HEK293 (cell line): ENCODE results near the gene CNKSR3.

Source experiments
- CTCF ChIA-PET: fragments of 350-600 bp; formaldehyde crosslinking; extraction: SDS; loops from one replicate; lab custom pipeline; 2021; ENCODE audit warnings: antibody characterized with exemption; lab: Yijun Ruan, JAX
- POLR2A ChIA-PET: fragments of 300-600 bp; formaldehyde crosslinking; extraction: SDS; loops from one replicate; lab custom pipeline; 2020; ENCODE audit warnings: antibody characterized with exemption, inconsistent platforms; lab: Yijun Ruan, JAX
- H3K27ac ChIP-seq: fragments of 200-500 bp; sonication (Bioruptor generic); 2 replicates; pipeline ENCODE4 v1.5.1; 2014; ENCODE audit warnings: low read depth, low read length, control low read depth, inconsistent platforms; ENCODE audit errors: extremely low read depth
- H3K36me3 ChIP-seq, 2 experiments: fragments of 200-500 bp in 1 of 2; sonication (Bioruptor generic) in 1 of 2; 1 replicate in 1 of 2; 2 replicates in 1 of 2; pipeline ENCODE4 v1.5.1; 2014 to 2017; ENCODE audit warnings: inconsistent platforms in 2 of 2, low read length in 2 of 2; ENCODE audit not compliant: control insufficient read depth in 2 of 2, insufficient read depth in 1 of 2
- H3K4me1 ChIP-seq: fragments of 200-500 bp; sonication (Bioruptor generic); 2 replicates; pipeline ENCODE4 v1.5.1; 2014; ENCODE audit warnings: mild to moderate bottlenecking, low read length, inconsistent platforms; ENCODE audit not compliant: control insufficient read depth, insufficient read depth
- H3K4me3 ChIP-seq: 2 replicates; pipeline ENCODE4 v1.5.1; 2011; ENCODE audit warnings: low read depth, mild to moderate bottlenecking, control low read depth, low read length, moderate library complexity
- H3K9me3 ChIP-seq: fragments of 200-500 bp; sonication (Bioruptor generic); 2 replicates; pipeline ENCODE4 v1.5.1; 2014; ENCODE audit warnings: low read depth, low read length, inconsistent platforms; ENCODE audit not compliant: control insufficient read depth, insufficient read depth
- GLIS1 ChIP-seq: fragments of 450-650 bp; formaldehyde crosslinking; IDR thresholded peaks from 2 replicates; pipeline ENCODE4 v1.5.1; 2016; ENCODE audit warnings: missing biosample characterization, missing genetic modification characterization
- KLF9 ChIP-seq: fragments of 450-650 bp; formaldehyde crosslinking; IDR thresholded peaks from 2 replicates; pipeline ENCODE4 v1.5.1; 2016; ENCODE audit warnings: missing biosample characterization, missing genetic modification characterization, low read depth
- MZF1 ChIP-seq: fragments of 450-650 bp; formaldehyde crosslinking; IDR thresholded peaks from 2 replicates; pipeline ENCODE4 v1.5.1; 2017; ENCODE audit warnings: missing biosample characterization, missing genetic modification characterization, borderline replicate concordance
- SCRT1 ChIP-seq: fragments of 450-650 bp; formaldehyde crosslinking; IDR thresholded peaks from 2 replicates; pipeline ENCODE4 v1.5.1; 2016; ENCODE audit warnings: missing biosample characterization, missing genetic modification characterization, borderline replicate concordance
- ZNF394 ChIP-seq: fragments of 450-650 bp; formaldehyde crosslinking; IDR thresholded peaks from 2 replicates; pipeline ENCODE4 v1.5.1; 2016; ENCODE audit warnings: missing biosample characterization, missing genetic modification characterization, mild to moderate bottlenecking, moderate library complexity, borderline replicate concordance
- ZNF426 ChIP-seq: fragments of 450-650 bp; formaldehyde crosslinking; IDR thresholded peaks from 2 replicates; pipeline ENCODE4 v1.5.1; 2017; ENCODE audit warnings: missing biosample characterization, missing genetic modification characterization, mild to moderate bottlenecking, inconsistent platforms, moderate library complexity
- ZNF473 ChIP-seq: fragments of 450-650 bp; formaldehyde crosslinking; IDR thresholded peaks from 2 replicates; pipeline ENCODE4 v1.5.1; 2017; ENCODE audit warnings: missing biosample characterization, missing genetic modification characterization
- ZNF555 ChIP-seq: fragments of 450-650 bp; formaldehyde crosslinking; conservative IDR thresholded peaks from 2 replicates; pipeline ENCODE4 v1.5.1; 2017; ENCODE audit warnings: missing biosample characterization, mild to moderate bottlenecking, missing genetic modification characterization, inconsistent platforms
- ZNF560 ChIP-seq: fragments of 450-650 bp; formaldehyde crosslinking; IDR thresholded peaks from 2 replicates; pipeline ENCODE4 v1.5.1; 2017; ENCODE audit warnings: missing biosample characterization, missing genetic modification characterization, borderline replicate concordance
- ZNF623 ChIP-seq: fragments of 450-650 bp; formaldehyde crosslinking; IDR thresholded peaks from 2 replicates; pipeline ENCODE4 v1.5.1; 2016; ENCODE audit warnings: missing biosample characterization, missing genetic modification characterization
- ZNF654 ChIP-seq: fragments of 450-650 bp; formaldehyde crosslinking; IDR thresholded peaks from 2 replicates; pipeline ENCODE4 v1.5.1; 2016; ENCODE audit warnings: low read depth, missing biosample characterization, missing genetic modification characterization
- ZNF664 ChIP-seq: fragments of 450-650 bp; formaldehyde crosslinking; IDR thresholded peaks from 2 replicates; pipeline ENCODE4 v1.5.1; 2016; ENCODE audit warnings: missing biosample characterization, missing genetic modification characterization
- ZNF670 ChIP-seq: fragments of 450-650 bp; formaldehyde crosslinking; IDR thresholded peaks from 2 replicates; pipeline ENCODE4 v1.5.1; 2016; ENCODE audit warnings: missing biosample characterization, missing genetic modification characterization, low read depth
- ZNF768 ChIP-seq: fragments of 450-650 bp; formaldehyde crosslinking; IDR thresholded peaks from 2 replicates; pipeline ENCODE4 v1.5.1; 2018; ENCODE audit warnings: missing biosample characterization, mild to moderate bottlenecking, missing genetic modification characterization
- TF ChIP-seq, protein P1 (sequence below): sonication (generic); formaldehyde crosslinking; IDR thresholded peaks from 2 replicates; pipeline ENCODE4 v1.8.1; 2022; ENCODE audit warnings: mild to moderate bottlenecking, moderate library complexity, missing genetic modification reagents
- TF ChIP-seq, protein P2 (sequence below): fragments of 450-650 bp; formaldehyde crosslinking; IDR thresholded peaks from 2 replicates; pipeline ENCODE4 v1.5.1; 2017; ENCODE audit warnings: missing biosample characterization, missing genetic modification characterization
- TF ChIP-seq, protein P3 (sequence below): fragments of 450-650 bp; formaldehyde crosslinking; conservative IDR thresholded peaks from 2 replicates; pipeline ENCODE4 v1.5.1; 2016; ENCODE audit warnings: low read depth, missing biosample characterization, missing genetic modification characterization
- TF ChIP-seq, protein P4 (sequence below): fragments of 450-650 bp; formaldehyde crosslinking; IDR thresholded peaks from 2 replicates; pipeline ENCODE4 v1.5.1; 2016; ENCODE audit warnings: missing biosample characterization, missing genetic modification characterization, borderline replicate concordance
- TF ChIP-seq, protein P5 (sequence below): fragments of 450-650 bp; formaldehyde crosslinking; IDR thresholded peaks from 2 replicates; pipeline ENCODE4 v1.5.1; 2016; ENCODE audit warnings: missing biosample characterization, missing genetic modification characterization

Gene CNKSR3

DNA sequence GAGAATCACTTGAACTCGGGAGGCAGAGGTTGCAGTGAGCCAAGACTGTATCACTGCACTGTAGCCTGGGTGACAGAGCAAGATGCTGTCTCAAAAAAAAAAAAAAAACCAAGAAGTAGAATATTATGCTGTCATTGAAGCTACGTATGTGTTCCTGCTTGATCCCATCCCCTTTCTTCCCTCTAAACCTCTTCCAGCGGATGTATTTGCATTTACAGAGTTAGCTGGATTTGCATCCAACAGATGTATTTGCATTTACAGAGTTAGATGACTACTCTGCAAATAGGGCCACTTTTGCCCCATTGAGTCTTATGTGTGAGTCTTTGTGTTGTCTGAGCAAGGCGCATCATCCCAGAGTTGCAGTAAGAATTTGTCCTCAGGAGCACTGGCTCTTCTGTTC, 128.9 kb downstream of the CNKSR3 start (continued):
- no peak for TF ChIP-seq SCRT1 (tag by site-specific recombination)
- TF ChIP-seq, all 188 proteins: peak for 0

DNA sequence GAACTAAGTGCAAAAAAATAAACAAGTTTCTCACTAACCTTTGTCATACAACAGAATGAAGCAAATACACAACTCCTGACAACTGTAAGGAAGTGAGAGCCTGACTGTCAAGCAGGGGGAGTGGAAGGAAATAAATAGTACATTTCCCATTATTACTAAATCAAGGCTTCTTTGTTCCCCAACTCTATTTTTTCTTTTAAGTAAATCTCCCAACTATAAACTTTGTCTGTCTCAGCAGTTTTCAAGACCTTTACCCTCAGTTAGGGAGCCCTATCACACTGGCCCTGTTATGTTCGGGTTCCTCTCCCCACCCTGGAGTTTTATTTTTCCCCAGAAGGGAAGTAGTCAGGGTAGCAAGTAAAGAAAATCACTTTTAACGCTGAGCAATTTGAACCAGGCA, 129.7 kb downstream of the CNKSR3 start:
- H3K4me1 ChIP-seq, result no peaks in the 10 kb centered on the region
- ChIA-PET POLR2A (no interaction called here), CTCF (no interaction called here)
- no peaks in the 10 kb centered on the region for H3K9me3 ChIP-seq
- H3K36me3 ChIP-seq, result no peaks in the 10 kb centered on the region
- no peak overlapping the region for H3K4me3 ChIP-seq
- TF ChIP-seq ZNF473 (tag by site-specific recombination) (no peak), ZNF560 (tag by site-specific recombination) (no peak), MZF1 (tag by site-specific recombination) (no peak), ZNF670 (no peak)
- TF ChIP-seq, protein P1, sequence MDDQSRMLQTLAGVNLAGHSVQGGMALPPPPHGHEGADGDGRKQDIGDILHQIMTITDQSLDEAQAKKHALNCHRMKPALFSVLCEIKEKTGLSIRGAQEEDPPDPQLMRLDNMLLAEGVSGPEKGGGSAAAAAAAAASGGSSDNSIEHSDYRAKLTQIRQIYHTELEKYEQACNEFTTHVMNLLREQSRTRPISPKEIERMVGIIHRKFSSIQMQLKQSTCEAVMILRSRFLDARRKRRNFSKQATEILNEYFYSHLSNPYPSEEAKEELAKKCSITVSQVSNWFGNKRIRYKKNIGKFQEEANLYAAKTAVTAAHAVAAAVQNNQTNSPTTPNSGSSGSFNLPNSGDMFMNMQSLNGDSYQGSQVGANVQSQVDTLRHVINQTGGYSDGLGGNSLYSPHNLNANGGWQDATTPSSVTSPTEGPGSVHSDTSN, result no peak
- TF ChIP-seq, protein P2, sequence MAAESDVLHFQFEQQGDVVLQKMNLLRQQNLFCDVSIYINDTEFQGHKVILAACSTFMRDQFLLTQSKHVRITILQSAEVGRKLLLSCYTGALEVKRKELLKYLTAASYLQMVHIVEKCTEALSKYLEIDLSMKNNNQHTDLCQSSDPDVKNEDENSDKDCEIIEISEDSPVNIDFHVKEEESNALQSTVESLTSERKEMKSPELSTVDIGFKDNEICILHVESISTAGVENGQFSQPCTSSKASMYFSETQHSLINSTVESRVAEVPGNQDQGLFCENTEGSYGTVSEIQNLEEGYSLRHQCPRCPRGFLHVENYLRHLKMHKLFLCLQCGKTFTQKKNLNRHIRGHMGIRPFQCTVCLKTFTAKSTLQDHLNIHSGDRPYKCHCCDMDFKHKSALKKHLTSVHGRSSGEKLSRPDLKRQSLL (tag by site-specific recombination), result no peak
- TF ChIP-seq, protein P3, sequence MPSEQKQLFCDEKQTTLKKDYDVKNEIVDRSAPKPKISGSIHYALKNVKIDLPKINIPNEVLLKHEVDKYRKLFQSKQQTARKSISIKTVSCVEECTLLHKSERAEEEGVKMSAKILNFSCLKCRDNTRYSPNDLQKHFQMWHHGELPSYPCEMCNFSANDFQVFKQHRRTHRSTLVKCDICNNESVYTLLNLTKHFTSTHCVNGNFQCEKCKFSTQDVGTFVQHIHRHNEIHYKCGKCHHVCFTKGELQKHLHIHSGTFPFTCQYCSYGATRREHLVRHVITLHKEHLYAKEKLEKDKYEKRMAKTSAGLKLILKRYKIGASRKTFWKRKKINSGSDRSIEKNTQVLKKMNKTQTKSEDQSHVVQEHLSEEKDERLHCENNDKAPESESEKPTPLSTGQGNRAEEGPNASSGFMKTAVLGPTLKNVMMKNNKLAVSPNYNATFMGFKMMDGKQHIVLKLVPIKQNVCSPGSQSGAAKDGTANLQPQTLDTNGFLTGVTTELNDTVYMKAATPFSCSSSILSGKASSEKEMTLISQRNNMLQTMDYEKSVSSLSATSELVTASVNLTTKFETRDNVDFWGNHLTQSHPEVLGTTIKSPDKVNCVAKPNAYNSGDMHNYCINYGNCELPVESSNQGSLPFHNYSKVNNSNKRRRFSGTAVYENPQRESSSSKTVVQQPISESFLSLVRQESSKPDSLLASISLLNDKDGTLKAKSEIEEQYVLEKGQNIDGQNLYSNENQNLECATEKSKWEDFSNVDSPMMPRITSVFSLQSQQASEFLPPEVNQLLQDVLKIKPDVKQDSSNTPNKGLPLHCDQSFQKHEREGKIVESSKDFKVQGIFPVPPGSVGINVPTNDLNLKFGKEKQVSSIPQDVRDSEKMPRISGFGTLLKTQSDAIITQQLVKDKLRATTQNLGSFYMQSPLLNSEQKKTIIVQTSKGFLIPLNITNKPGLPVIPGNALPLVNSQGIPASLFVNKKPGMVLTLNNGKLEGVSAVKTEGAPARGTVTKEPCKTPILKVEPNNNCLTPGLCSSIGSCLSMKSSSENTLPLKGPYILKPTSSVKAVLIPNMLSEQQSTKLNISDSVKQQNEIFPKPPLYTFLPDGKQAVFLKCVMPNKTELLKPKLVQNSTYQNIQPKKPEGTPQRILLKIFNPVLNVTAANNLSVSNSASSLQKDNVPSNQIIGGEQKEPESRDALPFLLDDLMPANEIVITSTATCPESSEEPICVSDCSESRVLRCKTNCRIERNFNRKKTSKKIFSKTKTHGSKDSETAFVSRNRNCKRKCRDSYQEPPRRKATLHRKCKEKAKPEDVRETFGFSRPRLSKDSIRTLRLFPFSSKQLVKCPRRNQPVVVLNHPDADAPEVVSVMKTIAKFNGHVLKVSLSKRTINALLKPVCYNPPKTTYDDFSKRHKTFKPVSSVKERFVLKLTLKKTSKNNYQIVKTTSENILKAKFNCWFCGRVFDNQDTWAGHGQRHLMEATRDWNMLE, result no peak
- H3K27ac ChIP-seq, result no peak overlapping the region

DNA sequence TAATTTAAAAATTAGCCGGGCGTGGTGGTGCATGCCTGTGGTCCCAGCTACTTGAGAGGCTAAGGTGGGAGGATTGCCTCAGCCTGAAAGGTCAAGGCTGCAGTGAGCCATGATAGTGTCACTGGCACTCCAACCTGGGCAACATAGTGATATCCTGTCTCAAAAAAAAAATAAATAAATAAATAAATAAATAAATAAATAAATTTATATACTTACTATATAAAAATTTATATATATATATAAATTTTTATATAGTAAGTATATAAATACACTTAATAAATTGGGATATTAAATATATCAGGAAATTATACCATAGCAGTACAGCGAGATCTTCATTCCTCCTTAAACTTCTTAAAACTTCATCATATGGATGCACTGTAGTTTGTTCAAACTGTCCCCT, 130.9 kb downstream of the CNKSR3 start:
- POLR2A ChIA-PET, result no interaction called here
- CTCF ChIA-PET, result no interaction called here
- no peaks in the 10 kb centered on the region for H3K9me3 ChIP-seq
- no peaks in the 10 kb centered on the region for H3K4me1 ChIP-seq
- H3K36me3 ChIP-seq, result no peaks in the 10 kb centered on the region
- H3K4me3 ChIP-seq, result no peak overlapping the region
- no peak overlapping the region for H3K27ac ChIP-seq
- peak; percentile 56 for TF ChIP-seq ZNF555 (tag by site-specific recombination)
- TF ChIP-seq KLF9 (tag by site-specific recombination), result no peak
- TF ChIP-seq ZNF654 (tag by site-specific recombination), result 0 out of 2 replicates have a peak, but pooled peaks have one; percentile 6
- peak; percentile 58; the same call in 1 of the 2 replicates for TF ChIP-seq ZNF623 (tag by site-specific recombination)
- TF ChIP-seq, protein P4, sequence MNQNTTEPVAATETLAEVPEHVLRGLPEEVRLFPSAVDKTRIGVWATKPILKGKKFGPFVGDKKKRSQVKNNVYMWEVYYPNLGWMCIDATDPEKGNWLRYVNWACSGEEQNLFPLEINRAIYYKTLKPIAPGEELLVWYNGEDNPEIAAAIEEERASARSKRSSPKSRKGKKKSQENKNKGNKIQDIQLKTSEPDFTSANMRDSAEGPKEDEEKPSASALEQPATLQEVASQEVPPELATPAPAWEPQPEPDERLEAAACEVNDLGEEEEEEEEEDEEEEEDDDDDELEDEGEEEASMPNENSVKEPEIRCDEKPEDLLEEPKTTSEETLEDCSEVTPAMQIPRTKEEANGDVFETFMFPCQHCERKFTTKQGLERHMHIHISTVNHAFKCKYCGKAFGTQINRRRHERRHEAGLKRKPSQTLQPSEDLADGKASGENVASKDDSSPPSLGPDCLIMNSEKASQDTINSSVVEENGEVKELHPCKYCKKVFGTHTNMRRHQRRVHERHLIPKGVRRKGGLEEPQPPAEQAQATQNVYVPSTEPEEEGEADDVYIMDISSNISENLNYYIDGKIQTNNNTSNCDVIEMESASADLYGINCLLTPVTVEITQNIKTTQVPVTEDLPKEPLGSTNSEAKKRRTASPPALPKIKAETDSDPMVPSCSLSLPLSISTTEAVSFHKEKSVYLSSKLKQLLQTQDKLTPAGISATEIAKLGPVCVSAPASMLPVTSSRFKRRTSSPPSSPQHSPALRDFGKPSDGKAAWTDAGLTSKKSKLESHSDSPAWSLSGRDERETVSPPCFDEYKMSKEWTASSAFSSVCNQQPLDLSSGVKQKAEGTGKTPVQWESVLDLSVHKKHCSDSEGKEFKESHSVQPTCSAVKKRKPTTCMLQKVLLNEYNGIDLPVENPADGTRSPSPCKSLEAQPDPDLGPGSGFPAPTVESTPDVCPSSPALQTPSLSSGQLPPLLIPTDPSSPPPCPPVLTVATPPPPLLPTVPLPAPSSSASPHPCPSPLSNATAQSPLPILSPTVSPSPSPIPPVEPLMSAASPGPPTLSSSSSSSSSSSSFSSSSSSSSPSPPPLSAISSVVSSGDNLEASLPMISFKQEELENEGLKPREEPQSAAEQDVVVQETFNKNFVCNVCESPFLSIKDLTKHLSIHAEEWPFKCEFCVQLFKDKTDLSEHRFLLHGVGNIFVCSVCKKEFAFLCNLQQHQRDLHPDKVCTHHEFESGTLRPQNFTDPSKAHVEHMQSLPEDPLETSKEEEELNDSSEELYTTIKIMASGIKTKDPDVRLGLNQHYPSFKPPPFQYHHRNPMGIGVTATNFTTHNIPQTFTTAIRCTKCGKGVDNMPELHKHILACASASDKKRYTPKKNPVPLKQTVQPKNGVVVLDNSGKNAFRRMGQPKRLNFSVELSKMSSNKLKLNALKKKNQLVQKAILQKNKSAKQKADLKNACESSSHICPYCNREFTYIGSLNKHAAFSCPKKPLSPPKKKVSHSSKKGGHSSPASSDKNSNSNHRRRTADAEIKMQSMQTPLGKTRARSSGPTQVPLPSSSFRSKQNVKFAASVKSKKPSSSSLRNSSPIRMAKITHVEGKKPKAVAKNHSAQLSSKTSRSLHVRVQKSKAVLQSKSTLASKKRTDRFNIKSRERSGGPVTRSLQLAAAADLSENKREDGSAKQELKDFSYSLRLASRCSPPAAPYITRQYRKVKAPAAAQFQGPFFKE (tag by site-specific recombination), result no peak
- TF ChIP-seq ZNF768 (tag by site-specific recombination), result no peak
- TF ChIP-seq ZNF664 (tag by site-specific recombination), result 0 out of 2 replicates have a peak, but pooled peaks have one; percentile 37
- no peak for TF ChIP-seq GLIS1 (tag by site-specific recombination)
- TF ChIP-seq, protein P5, sequence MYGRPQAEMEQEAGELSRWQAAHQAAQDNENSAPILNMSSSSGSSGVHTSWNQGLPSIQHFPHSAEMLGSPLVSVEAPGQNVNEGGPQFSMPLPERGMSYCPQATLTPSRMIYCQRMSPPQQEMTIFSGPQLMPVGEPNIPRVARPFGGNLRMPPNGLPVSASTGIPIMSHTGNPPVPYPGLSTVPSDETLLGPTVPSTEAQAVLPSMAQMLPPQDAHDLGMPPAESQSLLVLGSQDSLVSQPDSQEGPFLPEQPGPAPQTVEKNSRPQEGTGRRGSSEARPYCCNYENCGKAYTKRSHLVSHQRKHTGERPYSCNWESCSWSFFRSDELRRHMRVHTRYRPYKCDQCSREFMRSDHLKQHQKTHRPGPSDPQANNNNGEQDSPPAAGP (tag by site-specific recombination), result no peak
- TF ChIP-seq ZNF394 (tag by site-specific recombination), result peak; percentile 80; the same call in 1 of the 2 replicates
- peak; percentile 71 for TF ChIP-seq ZNF426 (tag by site-specific recombination)
